DND-41 (cell line): Measurements from ENCODE around the gene IL5.
"Not testable (repeated sequence)": the region's sequence is repeated elsewhere in the genome, so short reads cannot be mapped to it uniquely, and the experiment has no call there.

Experiments
- ATAC-seq: fragments of 200-7000 bp; cut with Tn5 transposase; 3 replicates; pipeline ENCODE4 v1.9.1; 2021; ENCODE audit warnings: low read depth; ENCODE audit not compliant: insufficient read depth
- DNase-seq: peaks from one replicate; pipeline ENCODE4 v3.0.0-alpha.2; 2020
- H2AFZ ChIP-seq: 2 replicates; pipeline ENCODE4 v1.6.0; 2012; ENCODE audit warnings: low read depth, low read length
- H3K27ac ChIP-seq: 2 replicates; pipeline ENCODE4 v1.5.1; 2012; ENCODE audit warnings: low read length, inconsistent platforms
- H3K27me3 ChIP-seq: fragments of 200-600 bp; sonication (generic); 2 replicates; pipeline ENCODE4 v1.6.0; 2012; ENCODE audit warnings: low read length, mild to moderate bottlenecking, inconsistent platforms; ENCODE audit not compliant: insufficient read depth, poor library complexity
- H3K36me3 ChIP-seq: 2 replicates; pipeline ENCODE4 v1.5.1; 2012; ENCODE audit warnings: low read length, inconsistent platforms; ENCODE audit not compliant: insufficient read depth
- H3K4me1 ChIP-seq: 2 replicates; pipeline ENCODE4 v1.5.1; 2012; ENCODE audit warnings: mild to moderate bottlenecking, low read length; ENCODE audit not compliant: insufficient read depth
- H3K4me2 ChIP-seq: 2 replicates; pipeline ENCODE4 v1.6.0; 2012; ENCODE audit warnings: mild to moderate bottlenecking, moderate library complexity, low read length, inconsistent platforms; ENCODE audit not compliant: insufficient read depth
- H3K4me3 ChIP-seq, 2 experiments: fragments of 200-600 bp in 1 of 2; shearing (Covaris generic) in 1 of 2; 2 replicates each; pipeline ENCODE4 v1.5.1; 2012 to 2016; ENCODE audit warnings: inconsistent platforms in 2 of 2, low read length in 2 of 2, mild to moderate bottlenecking in 2 of 2, low read depth in 1 of 2, moderate library complexity in 1 of 2
- H3K79me2 ChIP-seq: 2 replicates; pipeline ENCODE4 v1.6.0; 2012; ENCODE audit warnings: low read length, inconsistent platforms; ENCODE audit not compliant: insufficient read depth
- H3K9ac ChIP-seq: 2 replicates; pipeline ENCODE4 v1.6.0; 2012; ENCODE audit warnings: low read depth, mild to moderate bottlenecking, inconsistent platforms, low read length, moderate library complexity
- H3K9me3 ChIP-seq: 2 replicates; pipeline ENCODE4 v1.5.1; 2012; ENCODE audit warnings: low read length, moderate library complexity, mild to moderate bottlenecking, inconsistent platforms; ENCODE audit not compliant: insufficient read depth, severe bottlenecking
- H4K20me1 ChIP-seq: 2 replicates; pipeline ENCODE4 v1.6.0; 2012; ENCODE audit warnings: low read length; ENCODE audit not compliant: insufficient read depth
- CTCF ChIP-seq: IDR thresholded peaks from 2 replicates; pipeline ENCODE4 v1.5.1; 2012; ENCODE audit warnings: borderline replicate concordance, low read length, moderate library complexity, mild to moderate bottlenecking; ENCODE audit not compliant: poor library complexity, severe bottlenecking; ENCODE audit errors: extremely low read depth
- EZH2 ChIP-seq: IDR thresholded peaks from 3 replicates; pipeline ENCODE4 v1.6.1; 2012; ENCODE audit warnings: borderline replicate concordance, low read depth, mild to moderate bottlenecking, moderate library complexity, low read length, inconsistent platforms; ENCODE audit not compliant: severe bottlenecking

IL5 gene

GRCh38 chr5:132586063-132586462 is 42.7 kb upstream of the IL5 start:
- no peak overlapping the region for H3K27ac ChIP-seq
- ATAC-seq (no peak), DNase-seq (no peak)
- H3K9me3 ChIP-seq = no peaks in the 10 kb centered on the region
- H3K4me1 ChIP-seq = no peaks in the 10 kb centered on the region
- no peaks in the 10 kb centered on the region for H4K20me1 ChIP-seq
- no peak for TF ChIP-seq EZH2
- TF ChIP-seq CTCF = no peak
- H2AFZ ChIP-seq = no peak overlapping the region
- H3K4me2 ChIP-seq = no peak overlapping the region
- peaks cover 86% of the 10 kb centered on the region for H3K36me3 ChIP-seq
- H3K4me3 ChIP-seq = no peak overlapping the region
- no peaks in the 10 kb centered on the region for H3K27me3 ChIP-seq
- H3K79me2 ChIP-seq = no peaks in the 10 kb centered on the region
- no peak overlapping the region for H3K9ac ChIP-seq

- not testable (repeated sequence) for H4K20me1 ChIP-seq, ATAC-seq, H3K9ac ChIP-seq, H3K4me1 ChIP-seq, H3K9me3 ChIP-seq, DNase-seq, H3K4me2 ChIP-seq, H3K4me3 ChIP-seq, H3K27me3 ChIP-seq, H3K79me2 ChIP-seq, H2AFZ ChIP-seq, H3K27ac ChIP-seq
- peaks cover 83% of the 10 kb centered on the region for H3K36me3 ChIP-seq
Measured at GRCh38 chr5:132584560-132584959, 41.2 kb upstream of the IL5 start.

GRCh38 chr5:132576123-132576522 is 32.8 kb upstream of the IL5 start:
- DNase-seq = no peak
- peaks cover 75% of the 10 kb centered on the region for H3K36me3 ChIP-seq

GRCh38 chr5:132566657-132567056 is 23.3 kb upstream of the IL5 start:
- peaks cover 12% of the 10 kb centered on the region for H3K9me3 ChIP-seq
- 0 out of 2 replicates have a peak, but pooled peaks cover 3% of the 10 kb centered on the region for H3K4me1 ChIP-seq
- no peaks in the 10 kb centered on the region for H3K27me3 ChIP-seq
- no peak overlapping the region for H3K9ac ChIP-seq
- peaks cover 57% of the 10 kb centered on the region for H3K79me2 ChIP-seq
- no peaks in the 10 kb centered on the region for H4K20me1 ChIP-seq
- no peak overlapping the region for H2AFZ ChIP-seq
- H3K4me3 ChIP-seq = no peak overlapping the region
- no peak for DNase-seq
- TF ChIP-seq EZH2 (no peak), CTCF (no peak)
- peaks cover 77% of the 10 kb centered on the region for H3K36me3 ChIP-seq
- H3K27ac ChIP-seq = no peak overlapping the region
- no peak for ATAC-seq
- H3K4me2 ChIP-seq = no peak overlapping the region

More at GRCh38 chr5:132576123-132576522, 32.8 kb upstream of the IL5 start:
- no peak for ATAC-seq
- no peak overlapping the region for H2AFZ ChIP-seq
- no peaks in the 10 kb centered on the region for H3K27me3 ChIP-seq
- no peak overlapping the region for H3K4me3 ChIP-seq
- no peaks in the 10 kb centered on the region for H3K4me1 ChIP-seq
- H4K20me1 ChIP-seq = no peaks in the 10 kb centered on the region
- no peak overlapping the region for H3K9ac ChIP-seq
- no peak overlapping the region for H3K27ac ChIP-seq
- peaks cover 10% of the 10 kb centered on the region; the same call in 1 of the 2 replicates for H3K79me2 ChIP-seq
- no peak for TF ChIP-seq CTCF
- no peak for TF ChIP-seq EZH2
- no peak overlapping the region for H3K4me2 ChIP-seq
- no peaks in the 10 kb centered on the region for H3K9me3 ChIP-seq

- not testable (repeated sequence) for ATAC-seq, DNase-seq, H3K4me3 ChIP-seq, H3K27me3 ChIP-seq, H2AFZ ChIP-seq, H4K20me1 ChIP-seq, H3K4me2 ChIP-seq, H3K27ac ChIP-seq, H3K9ac ChIP-seq
- Histone ChIP-seq H3K79me2 (peaks cover 76% of the 10 kb centered on the region), H3K4me1 (peaks cover 22% of the 10 kb centered on the region), H3K9me3 (peaks cover 12% of the 10 kb centered on the region), H3K36me3 (peaks cover 85% of the 10 kb centered on the region)
Measured at GRCh38 chr5:132564555-132564954, 21.2 kb upstream of the IL5 start.
